GM12878 (cell line): ENCODE measurements around the gene CNPPD1. TPM values are rescaled to one million over a fixed set of nuclear protein-coding genes. Genes with fewer than 3 reads are reported as not detected.
A peak's percentile ranks its signal among the peaks of the same experiment; 100 is the strongest.

ENCODE experiments used
- ATAC-seq: fragments of 200-7000 bp; cut with Tn5 transposase; 3 replicates; pipeline ENCODE4 v1.9.1; 2020; ENCODE audit warnings: mild to moderate bottlenecking, moderate library complexity
- BruUV-seq: library from RNA; stranded (reverse); fragments of 400-500 nt; replicated peaks from 2 replicates; lab custom pipeline; 2021; lab: Mats Ljungman, UMichigan
- CTCF ChIA-PET: fragments of 300-600 bp; sonication (Branson Sonifier 250); formaldehyde crosslinking; extraction: SDS; loops from one replicate; lab custom pipeline; 2021; ENCODE audit warnings: inconsistent platforms; lab: Yijun Ruan, JAX
- POLR2A ChIA-PET: fragments of 350-600 bp; formaldehyde crosslinking; extraction: SDS; loops from one replicate; lab custom pipeline; 2021; ENCODE audit warnings: inconsistent platforms; lab: Charles Lee
- RAD21 ChIA-PET: fragments of 300-600 bp; sonication (Branson Sonifier 250); formaldehyde crosslinking; loops from one replicate; lab custom pipeline; 2023; ENCODE audit warnings: antibody characterized with exemption; ENCODE audit not compliant: unreplicated experiment; lab: Charles Lee
- SMC1A ChIA-PET: fragments of 300-600 bp; sonication (Branson Sonifier 250); formaldehyde crosslinking; loops from one replicate; lab custom pipeline; 2023; ENCODE audit not compliant: unreplicated experiment, uncharacterized antibody; lab: Charles Lee
- DNase-seq: peaks from one replicate; pipeline ENCODE4 v3.0.0-alpha.2; 2011; ENCODE audit warnings: low read depth, low spot score
- FAIRE-seq: peaks from 3 replicates; lab custom pipeline; 2011; peaks lifted over from hg19 to GRCh38; lab: Jason Lieb, UNC
- H2AFZ ChIP-seq: 2 replicates; pipeline ENCODE4 v1.6.0; 2011; ENCODE audit warnings: low read depth, low read length, control low read depth; ENCODE audit not compliant: control insufficient read depth
- H3K27ac ChIP-seq: 2 replicates; pipeline ENCODE4 v1.5.1; 2011; ENCODE audit warnings: control low read depth; ENCODE audit not compliant: control insufficient read depth, insufficient read depth
- H3K27me3 ChIP-seq, 2 experiments: replicated peaks in 1 of 2; 2 replicates each; pipeline versions ENCODE4 v1.6.0 to v1.6.1; 2011; ENCODE audit warnings: low read length in 1 of 2; ENCODE audit not compliant: control insufficient read depth in 2 of 2, insufficient read depth in 2 of 2
- H3K36me3 ChIP-seq, 2 experiments: 2 replicates each; pipeline ENCODE4 v1.5.1; 2011; ENCODE audit warnings: low read length in 1 of 2; ENCODE audit not compliant: control insufficient read depth in 2 of 2, insufficient read depth in 2 of 2
- H3K4me1 ChIP-seq: 2 replicates; pipeline ENCODE4 v1.6.1; 2011; ENCODE audit warnings: mild to moderate bottlenecking, low read length, moderate library complexity, mixed read lengths; ENCODE audit not compliant: control insufficient read depth, insufficient read depth
- H3K4me2 ChIP-seq: 2 replicates; pipeline ENCODE4 v1.6.0; 2011; ENCODE audit warnings: control low read depth; ENCODE audit not compliant: control insufficient read depth, insufficient read depth
- H3K4me3 ChIP-seq: fragments of 200-600 bp; sonication (generic); 2 replicates; pipeline ENCODE4 v1.5.1; 2016
- H3K79me2 ChIP-seq: 2 replicates; pipeline ENCODE4 v1.6.0; 2011; ENCODE audit warnings: low read length; ENCODE audit not compliant: control insufficient read depth, insufficient read depth
- H3K9ac ChIP-seq: 2 replicates; pipeline ENCODE4 v1.8.0; 2011; ENCODE audit warnings: low read length, control low read depth, mixed read lengths; ENCODE audit not compliant: control insufficient read depth, insufficient read depth
- H3K9me3 ChIP-seq: replicated peaks from 3 replicates; pipeline ENCODE4 v1.5.1; 2011; ENCODE audit warnings: mild to moderate bottlenecking, low read length; ENCODE audit not compliant: control insufficient read depth, insufficient read depth
- H4K20me1 ChIP-seq: 2 replicates; pipeline ENCODE4 v1.6.0; 2011; ENCODE audit not compliant: control insufficient read depth, insufficient read depth
- CREM ChIP-seq: IDR thresholded peaks from 2 replicates; pipeline ENCODE4 v1.6.1; 2014; ENCODE audit warnings: antibody characterized with exemption, low read depth
- CTCF ChIP-seq, 3 experiments: IDR thresholded peaks in 2 of 3; conservative IDR thresholded peaks in 1 of 3; 2 replicates each; pipeline ENCODE4 v1.5.1; 2011; ENCODE audit warnings: low read depth in 3 of 3, low read length in 3 of 3, mild to moderate bottlenecking in 3 of 3, control low read depth in 2 of 3, moderate library complexity in 2 of 3, inconsistent platforms in 1 of 3, mixed read lengths in 1 of 3; ENCODE audit not compliant: control insufficient read depth in 2 of 3, insufficient read depth in 1 of 3; ENCODE audit errors: extremely low read depth in 1 of 3
- MYC ChIP-seq: IDR thresholded peaks from 2 replicates; pipeline ENCODE4 v1.6.1; 2011; ENCODE audit warnings: mild to moderate bottlenecking, low read length, moderate library complexity, inconsistent platforms; ENCODE audit not compliant: insufficient read depth, insufficient replicate concordance, insufficient read length, severe bottlenecking
- POLR2A ChIP-seq: IDR thresholded peaks from 2 replicates; pipeline ENCODE4 v1.6.1; 2011; ENCODE audit warnings: low read depth, mild to moderate bottlenecking, low read length
- WGBS: methylation state at CpG from one replicate; pipeline ENCODE4 v1.1.6; 2016; ENCODE audit warnings: low lambda C conversion rate; ENCODE audit not compliant: insufficient replicate concordance, insufficient coverage; ENCODE audit errors: missing lambda C conversion rate; 5-methylcytosine and 5-hydroxymethylcytosine counted together
- in situ Hi-C: fragments of 300-500 bp; cut with MboI; formaldehyde crosslinking; loops from 9 replicates; pipeline ENCODE4 v1.14.3; 2018; ENCODE audit warnings: mixed read lengths
- intact Hi-C: fragments of 100-400 bp; cut with micrococcal nuclease; formaldehyde crosslinking; loops from one replicate; pipeline ENCODE4 v1.14.2; 2022; ENCODE audit not compliant: unreplicated experiment
- polyA plus RNA-seq, 11 experiments: library from polyadenylated mRNA; depleted of rRNA in 4 of 11; unstranded in 6 of 11; stranded (reverse) in 5 of 11; fragments of >200 nt; fragmentation: Nextera tagmentation in 4 of 11; fragmentation: Illumina TruSeq in 1 of 11; extraction: Ambion mirVana in 4 of 11; extraction: Trizol in 1 of 11; gene quantifications; 1 replicate in 1 of 11; 2 replicates in 10 of 11; pipeline versions ENCODE4 v1.2.1 to v1.2.3, GENCODE V29; 2011 to 2016; ENCODE audit warnings: inconsistent platforms in 2 of 11, missing spikeins in 2 of 11, low read depth in 1 of 11
- total RNA-seq, 4 experiments: library from RNA; depleted of rRNA in 3 of 4; stranded (reverse); fragments of >200 nt in 3 of 4; fragmentation: Illumina TruSeq in 1 of 4; extraction: Trizol in 1 of 4; gene quantifications; 2 replicates each; pipeline versions ENCODE4 v1.2.1 to v1.2.3, GENCODE V29; 2013 to 2021

The CNPPD1 gene
- total and polyA plus RNA-seq, 10 of the 15 experiments (the other 5 are each of a cell fraction or from before 2014, with no cell fraction given): 12.2 to 86.6 (median 43.4) TPM

- Histone ChIP-seq H3K9ac (no peak overlapping the region), H3K27ac (no peak overlapping the region), H3K36me3 (peaks cover 1 to 18% of the 10 kb centered on the region in 2 experiments), H3K9me3 (no peaks in the 10 kb centered on the region), H3K4me2 (peak overlapping the region; percentile 99; the same call in 1 of the 2 replicates), H2AFZ (no peak overlapping the region), H3K27me3 (no peaks in the 10 kb centered on the region), H3K4me3 (no peak overlapping the region), H3K79me2 (peaks cover 14% of the 10 kb centered on the region), H3K4me1 (peaks cover 16% of the 10 kb centered on the region), H4K20me1 (no peaks in the 10 kb centered on the region; the same call in 1 of the 2 replicates)
- TF ChIP-seq POLR2A (0 out of 2 replicates have a peak, but pooled peaks have one; percentile 30), CREM (no peak)
- ATAC-seq: no peak
- SMC1A ChIA-PET: interaction anchor here (0.7 to 2.4 kb wide), 3 partner anchors 10 to 79 kb away, joined by 3 to 9 read pairs (median 7); partner anchors contain the start of gene ZFAND2B
- no peak for FAIRE-seq
- POLR2A ChIA-PET: interaction anchor here (0.5 to 3.8 kb wide), 6 partner anchors 9 to 40 kb away, joined by 3 to 21 read pairs (median 4); partner anchors contain the start of genes ANKZF1, ATG9A, CNPPD1 and TUBA4B
- in situ Hi-C loops: no loop called here
- DNase-seq: no peak
- intact Hi-C loops: no loop called here
- CTCF ChIA-PET: interaction anchor here (0.8 to 3.2 kb wide), 9 partner anchors 9 to 136 kb away, joined by 3 to 14 read pairs (median 4); partner anchors contain the start of gene ZFAND2B
- RAD21 ChIA-PET: interaction anchor here (1.3 kb wide), 1 partner anchor 40 kb away, joined by 4 read pairs; the partner anchor contains the start of gene CNPPD1
- WGBS: over 99% methylated on average over 27 of the region's 27 CpGs
- BruUV-seq: no TSS peak
Observed at GRCh38 chr2:219215871-219216534, 39.3 kb upstream of the CNPPD1 start.

- in situ Hi-C loops: no loop called here
- no TSS peak for BruUV-seq
- H3K4me2 ChIP-seq: no peak overlapping the region
- H3K36me3 ChIP-seq: peaks cover 0 to 15% of the 10 kb centered on the region in 2 experiments; a peak in 3 of 4 replicates
- RAD21 ChIA-PET: no interaction called here
- WGBS: 91% methylated on average over 6 of the region's 6 CpGs
- CTCF ChIA-PET: interaction anchor here (0.6 to 3.2 kb wide), 5 partner anchors 9 to 84 kb away, joined by 3 to 14 read pairs (median 4); no protein-coding TSS in a partner anchor
- H4K20me1 ChIP-seq: no peaks in the 10 kb centered on the region; the same call in 1 of the 2 replicates
- intact Hi-C loops: no loop called here
- no peak overlapping the region for H3K9ac ChIP-seq
- no peaks in the 10 kb centered on the region for H3K9me3 ChIP-seq
- SMC1A ChIA-PET: no interaction called here
- no peak overlapping the region for H3K4me3 ChIP-seq
- H3K27me3 ChIP-seq: no peaks in the 10 kb centered on the region
- peaks cover 14% of the 10 kb centered on the region for H3K79me2 ChIP-seq
- DNase-seq (no peak), ATAC-seq (no peak), FAIRE-seq (no peak)
- POLR2A ChIA-PET: no interaction called here
- TF ChIP-seq MYC (no peak), POLR2A (0 out of 2 replicates have a peak, but pooled peaks have one; percentile 21), CTCF (IDR thresholded peaks at IDR 0.05 in 2 of 3, conservative IDR thresholded peaks at IDR 0.05 in 1 of 3; ENCODE audit: control insufficient read depth in 2 of 3, extremely low read depth in 1 of 3, insufficient read depth in 1 of 3, low read depth in 3 of 3, low read length in 3 of 3) (no peak)
- H3K27ac ChIP-seq: no peak overlapping the region
- H2AFZ ChIP-seq: no peak overlapping the region
- H3K4me1 ChIP-seq: peaks cover 16% of the 10 kb centered on the region
Observed at GRCh38 chr2:219214786-219215185, 38.1 kb upstream of the CNPPD1 start.
